GM12878 (cell line): ENCODE data around the gene APCDD1L. TPM values are rescaled to one million over a fixed set of nuclear protein-coding genes. Genes with fewer than 3 reads are reported as not detected.

ENCODE experiments used
- ATAC-seq: fragments of 200-7000 bp; cut with Tn5 transposase; 3 replicates; pipeline ENCODE4 v1.9.1; 2020; ENCODE audit warnings: mild to moderate bottlenecking, moderate library complexity
- BruUV-seq: library from RNA; stranded (reverse); fragments of 400-500 nt; replicated peaks from 2 replicates; lab custom pipeline; 2021; lab: Mats Ljungman, UMichigan
- CTCF ChIA-PET: fragments of 300-600 bp; sonication (Branson Sonifier 250); formaldehyde crosslinking; extraction: SDS; loops from one replicate; lab custom pipeline; 2021; ENCODE audit warnings: inconsistent platforms; lab: Yijun Ruan, JAX
- POLR2A ChIA-PET: fragments of 350-600 bp; formaldehyde crosslinking; extraction: SDS; loops from one replicate; lab custom pipeline; 2021; ENCODE audit warnings: inconsistent platforms; lab: Charles Lee
- RAD21 ChIA-PET: fragments of 300-600 bp; sonication (Branson Sonifier 250); formaldehyde crosslinking; loops from one replicate; lab custom pipeline; 2023; ENCODE audit warnings: antibody characterized with exemption; ENCODE audit not compliant: unreplicated experiment; lab: Charles Lee
- SMC1A ChIA-PET: fragments of 300-600 bp; sonication (Branson Sonifier 250); formaldehyde crosslinking; loops from one replicate; lab custom pipeline; 2023; ENCODE audit not compliant: unreplicated experiment, uncharacterized antibody; lab: Charles Lee
- DNase-seq: peaks from one replicate; pipeline ENCODE4 v3.0.0-alpha.2; 2011; ENCODE audit warnings: low read depth, low spot score
- FAIRE-seq: peaks from 3 replicates; lab custom pipeline; 2011; peaks lifted over from hg19 to GRCh38; lab: Jason Lieb, UNC
- H2AFZ ChIP-seq: 2 replicates; pipeline ENCODE4 v1.6.0; 2011; ENCODE audit warnings: low read depth, low read length, control low read depth; ENCODE audit not compliant: control insufficient read depth
- H3K27ac ChIP-seq: 2 replicates; pipeline ENCODE4 v1.5.1; 2011; ENCODE audit warnings: control low read depth; ENCODE audit not compliant: control insufficient read depth, insufficient read depth
- H3K27me3 ChIP-seq, 2 experiments: replicated peaks in 1 of 2; 2 replicates each; pipeline versions ENCODE4 v1.6.0 to v1.6.1; 2011; ENCODE audit warnings: low read length in 1 of 2; ENCODE audit not compliant: control insufficient read depth in 2 of 2, insufficient read depth in 2 of 2
- H3K36me3 ChIP-seq, 2 experiments: 2 replicates each; pipeline ENCODE4 v1.5.1; 2011; ENCODE audit warnings: low read length in 1 of 2; ENCODE audit not compliant: control insufficient read depth in 2 of 2, insufficient read depth in 2 of 2
- H3K4me1 ChIP-seq: 2 replicates; pipeline ENCODE4 v1.6.1; 2011; ENCODE audit warnings: mild to moderate bottlenecking, low read length, moderate library complexity, mixed read lengths; ENCODE audit not compliant: control insufficient read depth, insufficient read depth
- H3K4me2 ChIP-seq: 2 replicates; pipeline ENCODE4 v1.6.0; 2011; ENCODE audit warnings: control low read depth; ENCODE audit not compliant: control insufficient read depth, insufficient read depth
- H3K4me3 ChIP-seq: fragments of 200-600 bp; sonication (generic); 2 replicates; pipeline ENCODE4 v1.5.1; 2016
- H3K79me2 ChIP-seq: 2 replicates; pipeline ENCODE4 v1.6.0; 2011; ENCODE audit warnings: low read length; ENCODE audit not compliant: control insufficient read depth, insufficient read depth
- H3K9ac ChIP-seq: 2 replicates; pipeline ENCODE4 v1.8.0; 2011; ENCODE audit warnings: low read length, control low read depth, mixed read lengths; ENCODE audit not compliant: control insufficient read depth, insufficient read depth
- H3K9me3 ChIP-seq: replicated peaks from 3 replicates; pipeline ENCODE4 v1.5.1; 2011; ENCODE audit warnings: mild to moderate bottlenecking, low read length; ENCODE audit not compliant: control insufficient read depth, insufficient read depth
- H4K20me1 ChIP-seq: 2 replicates; pipeline ENCODE4 v1.6.0; 2011; ENCODE audit not compliant: control insufficient read depth, insufficient read depth
- BCL11A ChIP-seq: IDR thresholded peaks from 2 replicates; pipeline ENCODE4 v1.6.1; 2011; ENCODE audit warnings: low read depth, low read length
- BMI1 ChIP-seq: fragments of 450-650 bp; IDR thresholded peaks from 2 replicates; pipeline ENCODE4 v1.6.1; 2016; ENCODE audit warnings: mild to moderate bottlenecking, moderate library complexity, borderline replicate concordance
- CBFB ChIP-seq: IDR thresholded peaks from 2 replicates; pipeline ENCODE4 v1.6.1; 2016; ENCODE audit warnings: antibody characterized with exemption, low read depth
- DPF2 ChIP-seq: fragments of 450-650 bp; IDR thresholded peaks from 2 replicates; pipeline ENCODE4 v1.6.1; 2017; ENCODE audit warnings: mild to moderate bottlenecking
- HDAC2 ChIP-seq: fragments of 200-600 bp; sonication (generic); IDR thresholded peaks from 2 replicates; pipeline ENCODE4 v1.6.1; 2017
- HDAC6 ChIP-seq: fragments of 200-600 bp; sonication (generic); IDR thresholded peaks from one replicate; pipeline ENCODE4 v1.8.0; 2017; ENCODE audit warnings: antibody characterized with exemption; ENCODE audit not compliant: unreplicated experiment
- KAT2A ChIP-seq: conservative IDR thresholded peaks from 2 replicates; pipeline ENCODE4 v1.6.1; 2011; ENCODE audit warnings: low read depth, low read length; ENCODE audit not compliant: control insufficient read depth
- MTA3 ChIP-seq: IDR thresholded peaks from 2 replicates; pipeline ENCODE4 v1.6.1; 2012; ENCODE audit warnings: low read length, inconsistent platforms, borderline replicate concordance
- MXI1 ChIP-seq: fragments of 150-350 bp; IDR thresholded peaks from 2 replicates; pipeline ENCODE4 v1.6.1; 2011; ENCODE audit warnings: low read depth, mild to moderate bottlenecking, inconsistent platforms, low read length, improper control_type of control experiment
- SREBF2 ChIP-seq: IDR thresholded peaks from 2 replicates; pipeline ENCODE4 v1.6.1; 2012; ENCODE audit warnings: mild to moderate bottlenecking, low read length
- TBL1XR1 ChIP-seq: IDR thresholded peaks from 2 replicates; pipeline ENCODE4 v1.6.1; 2012; ENCODE audit warnings: low read depth, low read length, improper control_type of control experiment
- TCF3 ChIP-seq: IDR thresholded peaks from 2 replicates; pipeline ENCODE4 v1.6.1; 2012; ENCODE audit warnings: low read depth, mild to moderate bottlenecking, low read length, borderline replicate concordance; ENCODE audit not compliant: insufficient read depth
- USF2 ChIP-seq: IDR thresholded peaks from 2 replicates; pipeline ENCODE4 v1.6.1; 2011; ENCODE audit warnings: low read depth, low read length, improper control_type of control experiment, borderline replicate concordance
- WRNIP1 ChIP-seq: IDR thresholded peaks from 2 replicates; pipeline ENCODE4 v1.6.1; 2011; ENCODE audit warnings: low read depth, low read length, improper control_type of control experiment, borderline replicate concordance
- ZNF384 ChIP-seq: IDR thresholded peaks from 2 replicates; pipeline ENCODE4 v1.6.1; 2012; ENCODE audit warnings: low read depth, mild to moderate bottlenecking, low read length, improper control_type of control experiment, borderline replicate concordance
- WGBS: methylation state at CpG from one replicate; pipeline ENCODE4 v1.1.6; 2016; ENCODE audit warnings: low lambda C conversion rate; ENCODE audit not compliant: insufficient replicate concordance, insufficient coverage; ENCODE audit errors: missing lambda C conversion rate; 5-methylcytosine and 5-hydroxymethylcytosine counted together
- in situ Hi-C: fragments of 300-500 bp; cut with MboI; formaldehyde crosslinking; loops from 9 replicates; pipeline ENCODE4 v1.14.3; 2018; ENCODE audit warnings: mixed read lengths
- intact Hi-C: fragments of 100-400 bp; cut with micrococcal nuclease; formaldehyde crosslinking; loops from one replicate; pipeline ENCODE4 v1.14.2; 2022; ENCODE audit not compliant: unreplicated experiment
- polyA plus RNA-seq, 11 experiments: library from polyadenylated mRNA; depleted of rRNA in 4 of 11; unstranded in 6 of 11; stranded (reverse) in 5 of 11; fragments of >200 nt; fragmentation: Nextera tagmentation in 4 of 11; fragmentation: Illumina TruSeq in 1 of 11; extraction: Ambion mirVana in 4 of 11; extraction: Trizol in 1 of 11; gene quantifications; 1 replicate in 1 of 11; 2 replicates in 10 of 11; pipeline versions ENCODE4 v1.2.1 to v1.2.3, GENCODE V29; 2011 to 2016; ENCODE audit warnings: inconsistent platforms in 2 of 11, missing spikeins in 2 of 11, low read depth in 1 of 11
- total RNA-seq, 4 experiments: library from RNA; depleted of rRNA in 3 of 4; stranded (reverse); fragments of >200 nt in 3 of 4; fragmentation: Illumina TruSeq in 1 of 4; extraction: Trizol in 1 of 4; gene quantifications; 2 replicates each; pipeline versions ENCODE4 v1.2.1 to v1.2.3, GENCODE V29; 2013 to 2021
- TF ChIP-seq, protein P1 (sequence below): fragments of 450-650 bp; IDR thresholded peaks from 2 replicates; pipeline ENCODE4 v1.6.1; 2016; ENCODE audit warnings: mild to moderate bottlenecking, moderate library complexity, borderline replicate concordance

Gene APCDD1L
- total and polyA plus RNA-seq, 10 of the 15 experiments (the other 5 are each of a cell fraction or from before 2014, with no cell fraction given) = 0.14 to 0.50 TPM; not detected in 8

DNA sequence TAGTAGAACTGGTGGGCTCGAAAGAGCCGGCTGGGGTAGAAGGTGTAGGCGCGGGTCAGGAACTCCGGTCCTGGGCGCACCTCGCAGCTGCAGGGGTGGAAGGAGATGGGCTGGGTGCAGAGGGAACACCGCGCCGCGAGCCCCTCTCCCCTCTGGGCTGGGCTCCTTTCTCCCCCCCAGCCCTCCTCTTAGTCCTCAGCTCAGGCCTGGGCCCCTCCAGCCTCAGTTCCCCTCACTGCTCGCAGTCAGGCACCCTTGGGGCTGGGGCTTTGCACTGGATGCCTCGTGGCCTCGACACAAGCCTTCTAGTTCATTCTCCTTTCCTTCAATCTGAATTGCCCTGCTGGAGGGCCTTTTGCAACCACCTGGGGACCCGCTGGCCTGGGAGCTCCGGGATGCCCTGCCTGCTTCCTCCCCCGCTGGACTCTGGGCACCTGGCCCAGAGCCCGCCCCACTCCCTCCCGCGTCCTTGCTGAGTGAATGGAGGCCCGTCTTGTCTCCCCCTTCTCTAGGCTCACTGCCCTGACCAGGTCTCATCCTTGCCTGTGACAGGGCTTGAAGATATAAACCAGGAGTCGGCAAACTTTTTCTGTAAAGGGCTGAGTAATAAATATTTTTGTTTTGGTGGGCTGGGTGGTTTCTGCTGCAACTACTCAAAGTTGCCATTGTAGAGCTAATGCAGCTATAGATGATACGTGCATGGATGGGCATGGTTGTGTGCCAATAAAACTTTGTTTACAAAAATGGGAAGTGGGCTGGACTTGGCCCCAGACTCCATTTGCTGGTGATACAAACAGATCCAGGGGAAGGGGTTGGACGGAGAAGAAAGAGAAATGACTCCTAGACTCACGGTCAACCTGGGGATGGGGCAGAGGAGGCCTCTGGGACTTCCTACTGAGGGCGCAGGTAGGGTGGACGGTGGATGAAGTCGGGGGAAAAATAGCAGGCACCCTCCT, 47.3 kb downstream of the APCDD1L start:
- Histone ChIP-seq H3K9ac (no peak overlapping the region), H3K4me2 (no peak overlapping the region), H3K4me3 (no peak overlapping the region), H3K79me2 (no peaks in the 10 kb centered on the region), H3K36me3 (no peaks in the 10 kb centered on the region), H4K20me1 (no peaks in the 10 kb centered on the region), H3K9me3 (no peaks in the 10 kb centered on the region), H2AFZ (no peak overlapping the region), H3K27ac (no peak overlapping the region), H3K4me1 (no peaks in the 10 kb centered on the region), H3K27me3 (no peaks in the 10 kb centered on the region)
- intact Hi-C loops = no loop called here
- WGBS = 80% methylated on average over 24 of the region's 28 CpGs
- RAD21 ChIA-PET = no interaction called here
- in situ Hi-C loops = loop anchor here (25.0 kb wide), 1 partner anchor 169 kb away; no protein-coding TSS in a partner anchor
- ATAC-seq (no peak), DNase-seq (no peak), FAIRE-seq (no peak)
- BruUV-seq = no TSS peak
- SMC1A ChIA-PET = no interaction called here
- CTCF ChIA-PET = no interaction called here
- POLR2A ChIA-PET = no interaction called here
- no peak for TF ChIP-seq ZNF384
- no peak for TF ChIP-seq DPF2
- no peak for TF ChIP-seq CBFB
- no peak for TF ChIP-seq USF2
- no peak for TF ChIP-seq BCL11A
- no peak for TF ChIP-seq TCF3
- no peak for TF ChIP-seq WRNIP1
- TF ChIP-seq, protein P1, sequence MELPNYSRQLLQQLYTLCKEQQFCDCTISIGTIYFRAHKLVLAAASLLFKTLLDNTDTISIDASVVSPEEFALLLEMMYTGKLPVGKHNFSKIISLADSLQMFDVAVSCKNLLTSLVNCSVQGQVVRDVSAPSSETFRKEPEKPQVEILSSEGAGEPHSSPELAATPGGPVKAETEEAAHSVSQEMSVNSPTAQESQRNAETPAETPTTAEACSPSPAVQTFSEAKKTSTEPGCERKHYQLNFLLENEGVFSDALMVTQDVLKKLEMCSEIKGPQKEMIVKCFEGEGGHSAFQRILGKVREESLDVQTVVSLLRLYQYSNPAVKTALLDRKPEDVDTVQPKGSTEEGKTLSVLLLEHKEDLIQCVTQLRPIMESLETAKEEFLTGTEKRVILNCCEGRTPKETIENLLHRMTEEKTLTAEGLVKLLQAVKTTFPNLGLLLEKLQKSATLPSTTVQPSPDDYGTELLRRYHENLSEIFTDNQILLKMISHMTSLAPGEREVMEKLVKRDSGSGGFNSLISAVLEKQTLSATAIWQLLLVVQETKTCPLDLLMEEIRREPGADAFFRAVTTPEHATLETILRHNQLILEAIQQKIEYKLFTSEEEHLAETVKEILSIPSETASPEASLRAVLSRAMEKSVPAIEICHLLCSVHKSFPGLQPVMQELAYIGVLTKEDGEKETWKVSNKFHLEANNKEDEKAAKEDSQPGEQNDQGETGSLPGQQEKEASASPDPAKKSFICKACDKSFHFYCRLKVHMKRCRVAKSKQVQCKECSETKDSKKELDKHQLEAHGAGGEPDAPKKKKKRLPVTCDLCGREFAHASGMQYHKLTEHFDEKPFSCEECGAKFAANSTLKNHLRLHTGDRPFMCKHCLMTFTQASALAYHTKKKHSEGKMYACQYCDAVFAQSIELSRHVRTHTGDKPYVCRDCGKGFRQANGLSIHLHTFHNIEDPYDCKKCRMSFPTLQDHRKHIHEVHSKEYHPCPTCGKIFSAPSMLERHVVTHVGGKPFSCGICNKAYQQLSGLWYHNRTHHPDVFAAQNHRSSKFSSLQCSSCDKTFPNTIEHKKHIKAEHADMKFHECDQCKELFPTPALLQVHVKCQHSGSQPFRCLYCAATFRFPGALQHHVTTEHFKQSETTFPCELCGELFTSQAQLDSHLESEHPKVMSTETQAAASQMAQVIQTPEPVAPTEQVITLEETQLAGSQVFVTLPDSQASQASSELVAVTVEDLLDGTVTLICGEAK = no peak
- no peak for TF ChIP-seq KAT2A
- TF ChIP-seq BMI1 = no peak
- no peak for TF ChIP-seq TBL1XR1
- TF ChIP-seq SREBF2 = no peak
- TF ChIP-seq MXI1 = no peak
- TF ChIP-seq HDAC2 = no peak
- TF ChIP-seq MTA3 = no peak
- no peak for TF ChIP-seq HDAC6
